Measurements from ENCODE around the gene OAS3. TPM values are rescaled to one million over a fixed set of nuclear protein-coding genes. Genes with fewer than 3 reads are reported as not detected.

The OAS3 gene
- total RNA-seq, 1 experiment from 2014 or later: 25.5 TPM

GRCh38 chr12:112978163-112979040 lies 40.1 kb downstream of the OAS3 start, which contains the start of gene OAS2:
TSS of gene OAS2 (plus strand) at chr12:112978519. CDS start at chr12:112978609, 90 bp downstream.
- Histone ChIP-seq H3K9me2 (replicated peaks; ENCODE audit: low read length) (no peaks in the 10 kb centered on the region), H4K20me1 (ENCODE audit: low read length) (no peaks in the 10 kb centered on the region), H3K27ac (ENCODE audit: low read length) (peak within 1 kb of the TSS; percentile 11; the same call in 1 of the 2 replicates), H3K79me2 (ENCODE audit: low read length) (no peaks in the 10 kb centered on the region), H3K9ac (ENCODE audit: low read length) (peak within 1 kb of the TSS; percentile 21), H3K4me1 (ENCODE audit: insufficient read depth, low read length) (peaks cover 14% of the 10 kb centered on the region), H3F3A (ENCODE audit: low read length, unreplicated experiment) (no peaks in the 10 kb centered on the region), H3K36me3 (ENCODE audit: low read depth, low read length) (no peaks in the 10 kb centered on the region), H3K9me3 (ENCODE audit: low read length) (no peaks in the 10 kb centered on the region), H3K4me2 (ENCODE audit: low read length) (peak within 1 kb of the TSS; percentile 82), H2AFZ (ENCODE audit: low read length) (peak within 1 kb of the TSS; percentile 93), H3K27me3 (ENCODE audit: low read length) (no peaks in the 10 kb centered on the region), H3K4me3 (ENCODE audit: low read length) (peak within 1 kb of the TSS; percentile 64)
- DNase-seq: peak; percentile 78
- intact Hi-C loops (cut with micrococcal nuclease): loop anchor here (1.0 to 5.0 kb wide), 3 partner anchors 14 to 78 kb away; partner anchors contain the start of gene OAS3
- no peak for TF ChIP-seq EZH2 (IDR thresholded peaks at IDR 0.05; ENCODE audit: low read length, unreplicated experiment)
- no peak for TF ChIP-seq CTCF (conservative IDR thresholded peaks at IDR 0.05; ENCODE audit: low read depth, low read length)
- TF ChIP-seq EZH2phosphoT487 (IDR thresholded peaks at IDR 0.05; ENCODE audit: borderline replicate concordance, low read length): no peak
- CTCF ChIA-PET: interaction anchor here (0.5 to 1.4 kb wide), 5 partner anchors 15 to 397 kb away, joined by 3 to 19 read pairs (median 3); partner anchors contain the start of gene OAS3
- POLR2A ChIA-PET (ENCODE audit: unreplicated experiment): interaction anchor here (0.6 to 1.3 kb wide), 8 partner anchors 14 to 292 kb away, joined by 3 to 21 read pairs (median 4); partner anchors contain the start of gene OAS3
- ATAC-seq: peak; percentile 95
- BruUV-seq (replicated peaks): TSS peak; percentile 64

- no peaks in the 10 kb centered on the region for H3K27me3 ChIP-seq (ENCODE audit: low read length)
- DNase-seq: peak; percentile 7
- H3K4me3 ChIP-seq (ENCODE audit: low read length): peak overlapping the region; percentile 64
These were observed 40.9 kb downstream of the OAS3 start for GRCh38 chr12:112979041-112979680.

More at GRCh38 chr12:112979041-112979680, 40.9 kb downstream of the OAS3 start:
- Histone ChIP-seq H3K9me2 (replicated peaks; ENCODE audit: low read length) (no peaks in the 10 kb centered on the region), H3K27ac (ENCODE audit: low read length) (no peak overlapping the region), H3K9me3 (ENCODE audit: low read length) (no peaks in the 10 kb centered on the region), H3K9ac (ENCODE audit: low read length) (peak overlapping the region; percentile 21; the same call in 1 of the 2 replicates), H3F3A (ENCODE audit: low read length, unreplicated experiment) (no peaks in the 10 kb centered on the region), H3K79me2 (ENCODE audit: low read length) (no peaks in the 10 kb centered on the region), H3K4me2 (ENCODE audit: low read length) (peak overlapping the region; percentile 82), H2AFZ (ENCODE audit: low read length) (peak overlapping the region; percentile 93), H3K4me1 (ENCODE audit: insufficient read depth, low read length) (peaks cover 14% of the 10 kb centered on the region), H3K36me3 (ENCODE audit: low read depth, low read length) (no peaks in the 10 kb centered on the region), H4K20me1 (ENCODE audit: low read length) (no peaks in the 10 kb centered on the region)
- ChIA-PET POLR2A (ENCODE audit: unreplicated experiment) (interaction anchor here (1.3 kb wide), 1 partner anchor 14 kb away, joined by 5 read pairs; no protein-coding TSS in a partner anchor), CTCF (no interaction called here)
- ATAC-seq: peak; percentile 26
- BruUV-seq (replicated peaks): no TSS peak
- TF ChIP-seq EZH2phosphoT487 (IDR thresholded peaks at IDR 0.05; ENCODE audit: borderline replicate concordance, low read length) (no peak), CTCF (conservative IDR thresholded peaks at IDR 0.05; ENCODE audit: low read depth, low read length) (no peak), EZH2 (IDR thresholded peaks at IDR 0.05; ENCODE audit: low read length, unreplicated experiment) (no peak)
- intact Hi-C loops (cut with micrococcal nuclease): loop anchor here (2.0 to 5.0 kb wide), 2 partner anchors 14 to 42 kb away; partner anchors contain the start of gene OAS3
